ENCODE results near the gene MTHFD1L.
"Not testable (repeated sequence)": the region's sequence is repeated elsewhere in the genome, so short reads cannot be mapped to it uniquely, and the experiment has no call there.

Gene MTHFD1L

GRCh38 chr6:151096255-151096612, 230.7 kb downstream of the MTHFD1L start:
- Mint-ChIP-seq H3K4me1 (no peaks in the 10 kb centered on the region), H3K36me3 (peaks cover 55% of the 10 kb centered on the region), H3K27me3 (no peaks in the 10 kb centered on the region), H3K4me3 (no peak overlapping the region), H3K27ac (no peak overlapping the region), H3K9me3 (no peaks in the 10 kb centered on the region)

- no peak overlapping the region for H3K4me3 Mint-ChIP-seq
- H3K27ac Mint-ChIP-seq: no peak overlapping the region
- no peaks in the 10 kb centered on the region for H3K4me1 Mint-ChIP-seq
- H3K36me3 Mint-ChIP-seq: peaks cover 50% of the 10 kb centered on the region
- no peaks in the 10 kb centered on the region for H3K27me3 Mint-ChIP-seq
- H3K9me3 Mint-ChIP-seq: no peaks in the 10 kb centered on the region
These were observed 231.4 kb downstream of the MTHFD1L start for GRCh38 chr6:151096691-151097606.

- H3K36me3 Mint-ChIP-seq: peaks cover 41% of the 10 kb centered on the region
- no peaks in the 10 kb centered on the region for H3K9me3 Mint-ChIP-seq
- no peaks in the 10 kb centered on the region for H3K27me3 Mint-ChIP-seq
- no peaks in the 10 kb centered on the region for H3K4me1 Mint-ChIP-seq
- no peak overlapping the region for H3K4me3 Mint-ChIP-seq
- no peak overlapping the region for H3K27ac Mint-ChIP-seq
These were observed 232.7 kb downstream of the MTHFD1L start for GRCh38 chr6:151098166-151098565.

GRCh38 chr6:151100326-151100725, 234.8 kb downstream of the MTHFD1L start:
- no peaks in the 10 kb centered on the region for H3K9me3 Mint-ChIP-seq
- H3K4me3 Mint-ChIP-seq: no peak overlapping the region
- H3K27ac Mint-ChIP-seq: no peak overlapping the region
- H3K27me3 Mint-ChIP-seq: no peaks in the 10 kb centered on the region
- no peaks in the 10 kb centered on the region for H3K4me1 Mint-ChIP-seq
- peaks cover 29% of the 10 kb centered on the region for H3K36me3 Mint-ChIP-seq

GRCh38 chr6:151101161-151101815, 235.8 kb downstream of the MTHFD1L start:
- no peaks in the 10 kb centered on the region for H3K4me1 Mint-ChIP-seq
- H3K27me3 Mint-ChIP-seq: no peaks in the 10 kb centered on the region
- H3K4me3 Mint-ChIP-seq: no peak overlapping the region
- no peaks in the 10 kb centered on the region for H3K9me3 Mint-ChIP-seq
- H3K27ac Mint-ChIP-seq: no peak overlapping the region
- peaks cover 25% of the 10 kb centered on the region for H3K36me3 Mint-ChIP-seq

- Mint-ChIP-seq H3K4me3 (no peak overlapping the region), H3K27ac (peak overlapping the region; percentile 46), H3K9me3 (no peaks in the 10 kb centered on the region), H3K36me3 (peaks cover 18% of the 10 kb centered on the region), H3K4me1 (no peaks in the 10 kb centered on the region), H3K27me3 (no peaks in the 10 kb centered on the region)
These were observed 236.6 kb downstream of the MTHFD1L start for GRCh38 chr6:151101816-151102694.

GRCh38 chr6:151103266-151103665, 237.8 kb downstream of the MTHFD1L start:
- H3K4me1 Mint-ChIP-seq: no peaks in the 10 kb centered on the region
- no peak overlapping the region for H3K4me3 Mint-ChIP-seq
- H3K9me3 Mint-ChIP-seq: no peaks in the 10 kb centered on the region
- H3K27me3 Mint-ChIP-seq: no peaks in the 10 kb centered on the region
- H3K36me3 Mint-ChIP-seq: peaks cover 11% of the 10 kb centered on the region
- no peak overlapping the region for H3K27ac Mint-ChIP-seq

GRCh38 chr6:151107897-151108427, 242.5 kb downstream of the MTHFD1L start:
- Mint-ChIP-seq H3K4me3 (no peak overlapping the region), H3K27ac (no peak overlapping the region), H3K27me3 (peaks cover 5% of the 10 kb centered on the region), H3K4me1 (no peaks in the 10 kb centered on the region), H3K9me3 (no peaks in the 10 kb centered on the region), H3K36me3 (no peaks in the 10 kb centered on the region)

- no peaks in the 10 kb centered on the region for H3K9me3 Mint-ChIP-seq
- no peak overlapping the region for H3K27ac Mint-ChIP-seq
- H3K27me3 Mint-ChIP-seq: peaks cover 7% of the 10 kb centered on the region
- no peak overlapping the region for H3K4me3 Mint-ChIP-seq
- no peaks in the 10 kb centered on the region for H3K36me3 Mint-ChIP-seq
- H3K4me1 Mint-ChIP-seq: no peaks in the 10 kb centered on the region
These were observed 243.0 kb downstream of the MTHFD1L start for GRCh38 chr6:151108548-151108947.

GRCh38 chr6:151109361-151109760, 243.9 kb downstream of the MTHFD1L start:
- Mint-ChIP-seq H3K27ac (no peak overlapping the region), H3K36me3 (no peaks in the 10 kb centered on the region), H3K4me3 (no peak overlapping the region), H3K9me3 (no peaks in the 10 kb centered on the region), H3K27me3 (peaks cover 7% of the 10 kb centered on the region), H3K4me1 (no peaks in the 10 kb centered on the region)

- H3K27ac Mint-ChIP-seq: no peak overlapping the region
- peaks cover 7% of the 10 kb centered on the region for H3K27me3 Mint-ChIP-seq
- H3K36me3 Mint-ChIP-seq: no peaks in the 10 kb centered on the region
- no peaks in the 10 kb centered on the region for H3K4me1 Mint-ChIP-seq
- no peak overlapping the region for H3K4me3 Mint-ChIP-seq
- H3K9me3 Mint-ChIP-seq: no peaks in the 10 kb centered on the region
These were observed 244.5 kb downstream of the MTHFD1L start for GRCh38 chr6:151109869-151110575.

GRCh38 chr6:151110576-151110905, 245.0 kb downstream of the MTHFD1L start:
- Mint-ChIP-seq H3K9me3 (no peaks in the 10 kb centered on the region), H3K4me3 (no peak overlapping the region), H3K4me1 (no peaks in the 10 kb centered on the region), H3K36me3 (no peaks in the 10 kb centered on the region), H3K27me3 (peaks cover 7% of the 10 kb centered on the region), H3K27ac (no peak overlapping the region)

- Mint-ChIP-seq H3K27me3 (peaks cover 7% of the 10 kb centered on the region), H3K27ac (no peak overlapping the region), H3K36me3 (no peaks in the 10 kb centered on the region), H3K4me1 (no peaks in the 10 kb centered on the region), H3K9me3 (no peaks in the 10 kb centered on the region), H3K4me3 (no peak overlapping the region)
These were observed 246.2 kb downstream of the MTHFD1L start for GRCh38 chr6:151111670-151112069.

GRCh38 chr6:151112130-151112529, 246.6 kb downstream of the MTHFD1L start:
- Mint-ChIP-seq H3K9me3 (no peaks in the 10 kb centered on the region), H3K36me3 (no peaks in the 10 kb centered on the region), H3K4me1 (no peaks in the 10 kb centered on the region), H3K27ac (no peak overlapping the region), H3K27me3 (peaks cover 7% of the 10 kb centered on the region), H3K4me3 (no peak overlapping the region)

GRCh38 chr6:151112884-151113283, 247.4 kb downstream of the MTHFD1L start:
- H3K27me3 Mint-ChIP-seq, H3K36me3 Mint-ChIP-seq, H3K27ac Mint-ChIP-seq, H3K9me3 Mint-ChIP-seq, H3K4me3 Mint-ChIP-seq, H3K4me1 Mint-ChIP-seq: not testable (repeated sequence)
